IPS-20b (cell line): ENCODE results near the gene NPAS2.

ENCODE experiments used
- H3K27ac ChIP-seq: one replicate; pipeline ENCODE4 v1.5.1; 2013; ENCODE audit warnings: low read length
- H3K27me3 ChIP-seq: 2 replicates; pipeline ENCODE4 v1.6.1; 2013; ENCODE audit warnings: mild to moderate bottlenecking, low read length, inconsistent platforms; ENCODE audit not compliant: insufficient read depth
- H3K36me3 ChIP-seq: 2 replicates; pipeline ENCODE4 v1.6.1; 2013; ENCODE audit warnings: low read depth, mild to moderate bottlenecking, inconsistent platforms, low read length, moderate library complexity; ENCODE audit not compliant: insufficient read depth
- H3K4me1 ChIP-seq: 2 replicates; pipeline ENCODE4 v1.6.1; 2013; ENCODE audit warnings: mild to moderate bottlenecking, control low read depth, inconsistent platforms, low read length, moderate library complexity; ENCODE audit not compliant: insufficient read depth
- H3K4me3 ChIP-seq: 2 replicates; pipeline ENCODE4 v1.5.1; 2013; ENCODE audit warnings: mild to moderate bottlenecking, low read length, inconsistent platforms
- H3K9ac ChIP-seq: 2 replicates; pipeline ENCODE4 v1.6.1; 2013; ENCODE audit warnings: low read depth, mild to moderate bottlenecking, inconsistent platforms, low read length, moderate library complexity
- H3K9me3 ChIP-seq: 2 replicates; pipeline ENCODE4 v1.6.1; 2013; ENCODE audit warnings: mild to moderate bottlenecking, low read depth, low read length, inconsistent platforms; ENCODE audit not compliant: insufficient read depth

NPAS2 gene

DNA sequence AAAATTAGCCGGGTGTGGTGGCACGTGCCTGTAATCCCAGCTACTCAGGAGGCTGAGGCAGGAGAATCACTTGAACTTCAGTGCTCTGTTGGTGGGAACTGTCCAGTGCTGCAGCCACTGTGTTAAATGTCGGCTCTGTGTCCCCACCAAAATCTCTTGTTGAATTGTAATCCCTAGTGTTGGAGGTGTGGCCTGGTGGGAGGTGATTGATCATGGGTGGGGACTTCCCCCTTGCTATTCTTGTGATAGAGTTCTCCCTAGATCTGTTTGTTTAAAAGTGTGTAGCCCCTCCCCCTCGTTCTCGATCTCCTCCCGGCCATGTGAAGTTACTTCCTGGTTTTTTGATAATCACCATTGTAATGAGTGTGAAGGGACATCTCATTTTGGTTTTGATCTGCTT, 172.3 kb downstream of the NPAS2 start:
- Histone ChIP-seq H3K27ac (no peak overlapping the region), H3K4me1 (no peaks in the 10 kb centered on the region), H3K36me3 (no peaks in the 10 kb centered on the region), H3K9ac (no peak overlapping the region), H3K4me3 (no peak overlapping the region), H3K9me3 (no peaks in the 10 kb centered on the region), H3K27me3 (no peaks in the 10 kb centered on the region)

DNA sequence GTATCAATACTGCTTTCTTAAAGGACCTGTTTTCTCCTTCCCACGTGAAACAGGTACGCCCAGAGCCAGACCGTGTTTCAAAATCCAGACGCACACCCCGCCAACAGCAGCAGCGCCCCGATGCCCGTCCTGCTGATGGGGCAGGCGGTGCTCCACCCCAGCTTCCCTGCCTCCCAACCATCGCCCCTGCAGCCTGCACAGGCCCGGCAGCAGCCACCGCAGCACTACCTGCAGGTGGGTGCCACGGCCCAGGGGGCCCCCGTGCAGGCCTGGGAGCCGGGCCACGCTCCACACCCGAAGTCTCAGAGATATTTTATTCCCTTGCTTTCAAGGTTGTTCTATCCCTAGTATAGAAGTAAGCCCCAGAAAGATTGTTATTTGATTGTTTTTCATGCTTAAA, 173.4 kb downstream of the NPAS2 start:
- no peak overlapping the region for H3K4me3 ChIP-seq
- H3K27me3 ChIP-seq: no peaks in the 10 kb centered on the region
- no peak overlapping the region for H3K27ac ChIP-seq
- no peaks in the 10 kb centered on the region for H3K36me3 ChIP-seq
- no peaks in the 10 kb centered on the region for H3K9me3 ChIP-seq
- no peaks in the 10 kb centered on the region for H3K4me1 ChIP-seq
- no peak overlapping the region for H3K9ac ChIP-seq

DNA sequence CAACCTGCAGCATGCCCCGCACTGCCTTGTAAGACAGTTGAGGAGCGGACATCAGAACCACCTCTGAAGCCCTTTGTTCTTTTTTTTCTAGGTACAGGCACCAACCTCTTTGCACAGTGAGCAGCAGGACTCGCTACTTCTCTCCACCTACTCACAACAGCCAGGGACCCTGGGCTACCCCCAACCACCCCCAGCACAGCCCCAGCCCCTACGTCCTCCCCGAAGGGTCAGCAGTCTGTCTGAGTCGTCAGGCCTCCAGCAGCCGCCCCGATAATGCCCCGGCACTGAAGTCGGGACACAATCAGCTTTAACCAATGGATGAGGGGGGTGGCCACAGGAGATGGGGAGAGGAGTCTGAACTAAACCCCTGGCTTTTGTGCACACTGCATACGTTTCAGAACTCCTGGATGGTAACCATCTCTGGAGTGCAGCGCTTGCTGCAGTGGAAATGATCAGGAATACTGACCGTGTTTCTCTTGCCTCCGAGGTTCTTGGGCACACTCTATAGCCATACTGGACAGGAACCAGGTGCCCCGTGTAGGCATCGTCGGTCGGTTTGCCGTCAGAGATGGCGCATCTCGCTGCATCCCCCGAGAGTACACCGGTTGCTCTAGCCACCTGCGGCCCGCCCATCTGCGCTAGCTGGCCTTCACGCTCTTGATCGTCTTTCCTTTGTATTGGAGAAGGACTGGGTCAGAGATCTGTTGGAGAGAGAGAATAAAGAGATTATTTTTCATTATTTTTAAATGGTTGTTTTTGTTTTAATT, 175.6 kb downstream of the NPAS2 start:
- no peaks in the 10 kb centered on the region for H3K4me1 ChIP-seq
- H3K36me3 ChIP-seq: no peaks in the 10 kb centered on the region
- H3K27me3 ChIP-seq: no peaks in the 10 kb centered on the region
- H3K27ac ChIP-seq: no peak overlapping the region
- no peak overlapping the region for H3K4me3 ChIP-seq
- no peak overlapping the region for H3K9ac ChIP-seq
- H3K9me3 ChIP-seq: no peaks in the 10 kb centered on the region

DNA sequence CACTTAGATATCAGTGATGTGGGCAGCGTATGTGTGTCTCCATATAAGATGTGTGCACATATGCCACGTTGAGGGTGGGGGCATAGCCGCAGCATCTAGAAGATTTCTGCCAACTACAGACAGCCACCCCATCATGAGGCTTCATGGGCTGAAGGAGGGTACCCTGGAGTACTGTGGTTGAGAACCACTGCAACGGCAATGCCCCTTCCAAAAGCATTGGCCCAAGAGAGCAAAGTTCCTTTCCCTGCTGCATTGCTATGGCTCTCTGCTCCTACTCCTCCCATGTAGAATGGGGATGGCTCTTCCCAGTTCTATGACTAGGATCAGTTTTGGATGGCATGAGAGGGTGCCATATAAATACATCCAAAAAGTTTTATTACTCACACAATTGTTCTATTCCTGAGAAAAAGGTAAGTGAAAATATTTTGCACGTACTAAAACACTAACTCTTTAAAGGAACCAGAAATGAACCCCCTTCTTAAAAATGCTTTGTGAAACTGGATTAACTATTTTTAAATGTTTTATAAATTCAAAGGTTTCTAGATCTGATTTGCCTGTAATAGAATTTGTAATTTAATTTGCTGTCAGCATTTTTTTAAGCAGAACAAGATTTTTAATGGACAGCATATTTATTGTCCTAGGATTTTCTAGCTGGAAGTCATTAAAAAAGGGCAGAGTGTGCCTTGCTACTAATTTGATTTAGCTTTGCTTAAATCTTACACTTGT, 177.7 kb downstream of the NPAS2 start:
- no peak overlapping the region for H3K27ac ChIP-seq
- peaks cover 2% of the 10 kb centered on the region; the same call in 1 of the 2 replicates for H3K36me3 ChIP-seq
- no peaks in the 10 kb centered on the region for H3K9me3 ChIP-seq
- peaks cover 10% of the 10 kb centered on the region; the same call in 1 of the 2 replicates for H3K27me3 ChIP-seq
- H3K4me3 ChIP-seq: no peak overlapping the region
- no peaks in the 10 kb centered on the region for H3K4me1 ChIP-seq
- H3K9ac ChIP-seq: no peak overlapping the region

DNA sequence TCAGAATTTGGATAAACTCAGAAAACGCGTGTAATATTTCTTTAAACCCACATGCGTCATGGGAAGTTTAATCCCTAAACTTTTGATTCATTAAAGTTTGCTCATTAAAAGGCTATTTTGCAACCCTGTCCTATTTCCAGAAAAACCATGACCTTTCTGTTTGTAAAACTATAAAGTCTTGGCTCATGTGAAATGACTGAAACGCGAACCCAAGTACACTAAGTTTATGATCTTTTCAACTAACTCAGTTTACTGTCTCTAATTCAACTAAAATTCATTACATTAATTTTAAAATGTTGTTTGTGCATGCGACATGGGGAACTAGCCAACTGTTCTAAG, 178.3 kb downstream of the NPAS2 start:
- Histone ChIP-seq H3K9ac (no peak overlapping the region), H3K27me3 (peaks cover 10% of the 10 kb centered on the region; the same call in 1 of the 2 replicates), H3K4me1 (no peaks in the 10 kb centered on the region), H3K9me3 (no peaks in the 10 kb centered on the region), H3K27ac (no peak overlapping the region), H3K36me3 (peaks cover 8% of the 10 kb centered on the region), H3K4me3 (no peak overlapping the region)

DNA sequence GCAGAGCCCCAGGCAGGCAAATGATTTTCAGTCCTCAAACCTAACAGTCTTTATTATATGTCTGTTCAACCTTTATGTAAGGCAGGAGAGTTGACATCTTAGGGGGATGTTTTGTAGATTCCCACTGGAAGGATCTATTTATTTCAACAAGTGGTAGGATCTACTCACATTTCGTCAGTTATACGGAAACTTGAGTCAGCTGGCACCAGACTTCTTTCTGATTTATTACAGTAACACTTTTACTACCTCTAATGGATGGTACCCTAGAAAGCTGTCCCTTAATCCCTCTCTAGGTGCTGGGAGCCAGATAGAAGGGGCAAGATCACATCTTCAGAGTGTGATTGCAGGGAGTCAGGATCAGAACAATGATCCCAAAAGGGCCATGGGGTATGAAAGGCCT, 180.1 kb downstream of the NPAS2 start:
- Histone ChIP-seq H3K27ac (no peak overlapping the region), H3K9ac (no peak overlapping the region), H3K36me3 (peaks cover 26% of the 10 kb centered on the region), H3K4me3 (no peak overlapping the region), H3K4me1 (peaks cover 8% of the 10 kb centered on the region; the same call in 1 of the 2 replicates), H3K9me3 (no peaks in the 10 kb centered on the region), H3K27me3 (peaks cover 10% of the 10 kb centered on the region; the same call in 1 of the 2 replicates)

DNA sequence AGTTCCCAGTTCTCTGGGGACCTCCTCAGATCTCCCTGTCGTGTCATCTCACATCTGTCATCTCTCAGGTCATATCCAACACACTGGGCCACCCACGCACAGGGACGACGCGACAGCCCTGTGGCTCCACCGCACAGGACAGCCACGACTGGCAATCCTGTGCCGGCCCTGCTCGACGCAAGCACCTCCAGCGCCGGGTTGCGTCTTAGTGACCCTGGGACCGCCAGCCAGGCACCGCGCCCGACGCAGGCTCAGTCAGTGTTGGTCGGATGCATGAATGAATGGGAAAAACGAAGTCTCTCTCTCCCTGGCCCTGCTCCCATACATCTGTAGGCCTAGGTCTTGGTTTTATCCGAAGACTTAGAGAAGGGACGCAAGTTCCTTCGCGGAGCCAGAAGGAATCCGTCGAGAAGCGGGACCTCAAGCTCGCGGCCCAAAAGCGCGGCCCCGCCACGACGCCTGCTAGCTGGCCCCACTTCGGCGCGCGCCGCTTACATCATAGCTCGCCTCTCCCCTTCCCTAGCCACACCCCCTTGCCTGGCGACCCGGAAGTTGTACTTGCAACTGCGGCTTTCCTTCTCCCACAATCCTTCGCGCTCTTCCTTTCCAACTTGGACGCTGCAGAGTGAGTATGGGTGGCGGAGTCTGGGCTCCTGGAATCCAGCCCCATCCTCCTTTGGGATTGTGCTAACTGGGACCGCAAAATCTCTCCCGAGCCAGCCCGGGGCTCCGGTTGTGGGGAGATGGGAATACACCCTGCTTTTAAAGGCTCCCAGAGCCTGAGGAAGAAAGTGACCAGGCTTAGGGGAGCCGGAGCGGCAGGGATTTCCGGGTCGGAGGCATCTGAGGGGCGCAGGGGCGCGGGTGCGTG, 182.0 kb downstream of the NPAS2 start, which contains the start of gene RPL31:
Gene RPL31, plus strand, starts transcription at position 599 of the 871 bp plus-strand sequence. CDS start 413 bp downstream, outside the sequence.
- peaks cover 10% of the 10 kb centered on the region; the same call in 1 of the 2 replicates for H3K27me3 ChIP-seq
- peak within 1 kb of the TSS; percentile 100 for H3K9ac ChIP-seq
- H3K27ac ChIP-seq: peak within 1 kb of the TSS; percentile 83
- H3K4me3 ChIP-seq: peak within 1 kb of the TSS; percentile 99
- H3K36me3 ChIP-seq: peaks cover 45% of the 10 kb centered on the region
- peaks cover 9% of the 10 kb centered on the region; the same call in 1 of the 2 replicates for H3K4me1 ChIP-seq
- no peaks in the 10 kb centered on the region for H3K9me3 ChIP-seq

DNA sequence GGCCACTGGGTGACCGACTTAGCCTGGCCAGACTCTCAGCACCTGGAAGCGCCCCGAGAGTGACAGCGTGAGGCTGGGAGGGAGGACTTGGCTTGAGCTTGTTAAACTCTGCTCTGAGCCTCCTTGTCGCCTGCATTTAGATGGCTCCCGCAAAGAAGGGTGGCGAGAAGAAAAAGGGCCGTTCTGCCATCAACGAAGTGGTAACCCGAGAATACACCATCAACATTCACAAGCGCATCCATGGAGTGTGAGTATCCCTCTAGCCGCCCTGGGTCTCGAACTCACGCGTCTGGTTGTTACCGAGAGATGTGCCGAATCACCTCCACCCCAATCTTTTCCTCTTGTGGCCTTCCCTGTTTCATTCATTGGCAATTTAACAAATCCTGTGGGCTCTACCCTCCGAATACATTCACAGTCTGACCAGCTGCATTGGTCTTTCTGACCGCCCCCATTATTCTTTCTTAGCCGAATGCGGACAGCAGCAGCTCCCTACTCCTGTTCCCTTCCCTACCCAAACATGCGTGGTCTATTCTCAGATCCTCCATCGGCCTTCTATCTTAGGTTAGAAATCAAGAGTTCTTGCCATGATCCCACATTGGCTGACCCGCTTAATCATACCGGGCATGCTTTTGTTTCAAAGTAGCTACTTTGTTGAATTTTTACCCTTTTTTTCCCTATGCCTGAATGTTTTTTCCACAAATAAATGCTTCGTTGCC, 182.8 kb downstream of the NPAS2 start:
- H3K27me3 ChIP-seq: peaks cover 10% of the 10 kb centered on the region; the same call in 1 of the 2 replicates
- H3K27ac ChIP-seq: peak overlapping the region; percentile 83
- H3K36me3 ChIP-seq: peaks cover 53% of the 10 kb centered on the region
- no peaks in the 10 kb centered on the region for H3K9me3 ChIP-seq
- peak overlapping the region; percentile 100 for H3K9ac ChIP-seq
- H3K4me1 ChIP-seq: peaks cover 9% of the 10 kb centered on the region; the same call in 1 of the 2 replicates
- peak overlapping the region; percentile 99 for H3K4me3 ChIP-seq

DNA sequence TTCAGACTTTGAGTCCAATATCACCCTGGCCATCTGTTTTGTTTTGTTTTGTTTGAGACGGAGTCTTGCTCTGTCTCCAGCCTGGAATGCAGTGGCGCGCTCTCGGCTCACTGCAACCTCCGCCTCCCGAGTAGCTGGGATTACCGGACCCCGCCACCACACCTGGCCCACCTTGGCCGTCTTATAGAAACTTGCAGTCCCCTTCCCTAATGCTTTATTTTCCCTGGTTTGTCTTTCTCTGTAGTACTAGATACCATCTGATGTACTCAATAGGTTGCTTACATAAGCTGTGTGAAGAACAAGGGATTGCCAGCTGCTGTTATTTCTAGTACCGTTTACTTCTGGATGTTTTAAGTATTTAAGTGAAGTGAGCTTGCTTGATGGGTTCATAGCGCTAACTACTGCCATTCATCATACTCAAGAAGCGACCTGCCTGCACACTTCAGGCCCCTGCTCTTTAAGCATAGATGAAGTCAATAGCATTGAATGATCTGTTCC, 183.4 kb downstream of the NPAS2 start:
- no peaks in the 10 kb centered on the region for H3K9me3 ChIP-seq
- peak overlapping the region; percentile 83 for H3K27ac ChIP-seq
- H3K4me3 ChIP-seq: peak overlapping the region; percentile 99
- H3K9ac ChIP-seq: peak overlapping the region; percentile 100
- peaks cover 10% of the 10 kb centered on the region; the same call in 1 of the 2 replicates for H3K27me3 ChIP-seq
- peaks cover 9% of the 10 kb centered on the region; the same call in 1 of the 2 replicates for H3K4me1 ChIP-seq
- peaks cover 59% of the 10 kb centered on the region for H3K36me3 ChIP-seq

DNA sequence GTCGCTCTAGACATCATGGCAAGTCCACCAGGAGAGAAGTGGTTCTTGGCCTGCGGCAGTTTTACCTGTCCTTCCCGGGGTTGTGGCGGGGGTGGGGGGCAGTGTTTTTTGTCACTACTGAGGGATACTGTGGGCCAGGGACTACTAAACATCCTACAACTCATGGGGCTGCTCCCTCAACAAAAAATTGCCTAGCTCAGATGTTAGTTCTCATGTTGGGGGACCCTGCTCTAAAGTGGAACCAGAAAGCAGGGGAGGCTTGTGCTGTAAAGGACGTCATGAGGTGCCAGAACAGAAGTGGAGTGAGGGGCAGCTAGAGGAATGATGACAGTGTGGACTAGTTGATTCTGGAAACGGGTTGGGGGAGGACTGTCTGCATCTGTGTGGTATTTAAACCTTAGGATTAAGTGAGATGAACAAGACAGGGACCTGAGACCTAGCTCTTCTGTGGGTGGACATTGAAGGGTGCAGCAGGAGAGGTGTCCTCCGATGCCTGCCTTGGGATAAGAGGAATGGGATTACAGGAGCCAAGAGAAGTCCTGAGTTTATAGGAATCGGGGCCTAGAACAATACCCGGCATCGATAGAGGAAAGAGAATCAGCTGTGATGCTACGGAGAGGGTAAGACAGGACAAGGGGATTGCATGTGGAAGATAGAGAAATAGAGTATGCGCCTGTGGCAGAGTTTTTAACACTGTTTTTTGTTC, 184.8 kb downstream of the NPAS2 start:
- peaks cover 10% of the 10 kb centered on the region; the same call in 1 of the 2 replicates for H3K27me3 ChIP-seq
- no peaks in the 10 kb centered on the region for H3K9me3 ChIP-seq
- H3K9ac ChIP-seq: peak overlapping the region; percentile 100; the same call in 1 of the 2 replicates
- H3K27ac ChIP-seq: peak overlapping the region; percentile 83
- H3K4me1 ChIP-seq: peaks cover 9% of the 10 kb centered on the region; the same call in 1 of the 2 replicates
- H3K36me3 ChIP-seq: peaks cover 68% of the 10 kb centered on the region
- H3K4me3 ChIP-seq: peak overlapping the region; percentile 99
